Keratinocyte (primary cell): ENCODE data around the gene NIT1.

Source experiments
- EZH2 ChIP-seq: IDR thresholded peaks from one replicate; pipeline ENCODE4 v1.6.1; 2012; ENCODE audit warnings: inconsistent platforms, mild to moderate bottlenecking, low read length, moderate library complexity
- TF ChIP-seq, protein P1 (sequence below), 3 experiments: IDR thresholded peaks in 1 of 3; conservative IDR thresholded peaks in 1 of 3; optimal IDR thresholded peaks in 1 of 3; 2 replicates in 2 of 3; 3 replicates in 1 of 3; pipeline versions ENCODE3 to v1.5.1; 2011; ENCODE audit warnings: low read length in 3 of 3, mild to moderate bottlenecking in 3 of 3, moderate library complexity in 2 of 3, control low read depth in 1 of 3, inconsistent platforms in 1 of 3; ENCODE audit not compliant: insufficient read depth in 2 of 3; ENCODE audit errors: extremely low read depth in 1 of 3

GRCh38 chr1:161100556-161100955 lies 17.3 kb upstream of the NIT1 start:
- TF ChIP-seq, protein P1, sequence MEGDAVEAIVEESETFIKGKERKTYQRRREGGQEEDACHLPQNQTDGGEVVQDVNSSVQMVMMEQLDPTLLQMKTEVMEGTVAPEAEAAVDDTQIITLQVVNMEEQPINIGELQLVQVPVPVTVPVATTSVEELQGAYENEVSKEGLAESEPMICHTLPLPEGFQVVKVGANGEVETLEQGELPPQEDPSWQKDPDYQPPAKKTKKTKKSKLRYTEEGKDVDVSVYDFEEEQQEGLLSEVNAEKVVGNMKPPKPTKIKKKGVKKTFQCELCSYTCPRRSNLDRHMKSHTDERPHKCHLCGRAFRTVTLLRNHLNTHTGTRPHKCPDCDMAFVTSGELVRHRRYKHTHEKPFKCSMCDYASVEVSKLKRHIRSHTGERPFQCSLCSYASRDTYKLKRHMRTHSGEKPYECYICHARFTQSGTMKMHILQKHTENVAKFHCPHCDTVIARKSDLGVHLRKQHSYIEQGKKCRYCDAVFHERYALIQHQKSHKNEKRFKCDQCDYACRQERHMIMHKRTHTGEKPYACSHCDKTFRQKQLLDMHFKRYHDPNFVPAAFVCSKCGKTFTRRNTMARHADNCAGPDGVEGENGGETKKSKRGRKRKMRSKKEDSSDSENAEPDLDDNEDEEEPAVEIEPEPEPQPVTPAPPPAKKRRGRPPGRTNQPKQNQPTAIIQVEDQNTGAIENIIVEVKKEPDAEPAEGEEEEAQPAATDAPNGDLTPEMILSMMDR (optimal IDR thresholded peaks at IDR 0.05 in 1 of 3, IDR thresholded peaks at IDR 0.05 in 1 of 3, conservative IDR thresholded peaks at IDR 0.05 in 1 of 3; ENCODE audit: extremely low read depth in 1 of 3, insufficient read depth in 2 of 3, low read length in 3 of 3), result no peak
- no peak for TF ChIP-seq EZH2
